HepG2 (cell line): Measurements from ENCODE around the gene PSKH1. TPM values are rescaled to one million over a fixed set of nuclear protein-coding genes. Genes with fewer than 3 reads are reported as not detected.
"Not testable (repeated sequence)": the region's sequence is repeated elsewhere in the genome, so short reads cannot be mapped to it uniquely, and the experiment has no call there.

Experiments used
- ATAC-seq: fragments of 200-7000 bp; cut with Tn5 transposase; 3 replicates; pipeline ENCODE4 v1.9.1; 2020; ENCODE audit warnings: mild to moderate bottlenecking, moderate library complexity
- BruUV-seq: library from RNA; stranded (reverse); fragments of 400-500 nt; replicated peaks from 2 replicates; lab custom pipeline; 2021; lab: Mats Ljungman, UMichigan
- CTCF ChIA-PET: fragments of 300-600 bp; formaldehyde crosslinking; extraction: SDS; loops from one replicate; lab custom pipeline; 2021; ENCODE audit warnings: low total read pairs, inconsistent platforms, low intra/inter-chr PET ratio; lab: Yijun Ruan, JAX
- POLR2A ChIA-PET: fragments of 350-600 bp; sonication (Branson Sonifier 250); formaldehyde crosslinking; loops from one replicate; lab custom pipeline; 2020; ENCODE audit warnings: antibody characterized with exemption, inconsistent platforms; lab: Yijun Ruan, JAX
- DNase-seq: peaks from one replicate; pipeline ENCODE4 v3.0.0-alpha.2; 2015; ENCODE audit warnings: low spot score
- FAIRE-seq: peaks from 3 replicates; lab custom pipeline; 2011; peaks lifted over from hg19 to GRCh38; lab: Jason Lieb, UNC
- H2AFZ ChIP-seq: one replicate; pipeline ENCODE4 v1.6.1; 2011; ENCODE audit warnings: low read length, inconsistent platforms
- H3K27ac ChIP-seq: fragments of 300-600 bp; 3 replicates; pipeline ENCODE4 v1.8.0; 2011; ENCODE audit warnings: mixed run types, mild to moderate bottlenecking, mixed read lengths, low read length, inconsistent platforms; ENCODE audit not compliant: insufficient read depth; ENCODE audit errors: extremely low read length
- H3K27me3 ChIP-seq, 2 experiments: fragments of 200-600 bp in 1 of 2; 2 replicates in 1 of 2; 3 replicates in 1 of 2; pipeline versions ENCODE4 v1.6.0 to v1.8.0; 2011; ENCODE audit warnings: low read length in 2 of 2, mild to moderate bottlenecking in 2 of 2, moderate library complexity in 2 of 2, inconsistent platforms in 1 of 2; ENCODE audit not compliant: insufficient read depth in 2 of 2, control insufficient read depth in 1 of 2
- H3K36me3 ChIP-seq, 2 experiments: fragments of 200-600 bp in 1 of 2; replicated peaks in 1 of 2; 2 replicates in 1 of 2; 3 replicates in 1 of 2; pipeline versions ENCODE4 v1.5.1 to v1.8.0; 2011; ENCODE audit warnings: low read length in 2 of 2, inconsistent platforms in 1 of 2; ENCODE audit not compliant: insufficient read depth in 2 of 2, control insufficient read depth in 1 of 2
- H3K4me1 ChIP-seq: 2 replicates; pipeline ENCODE4 v1.5.1; 2012; ENCODE audit warnings: low read length, inconsistent platforms; ENCODE audit not compliant: insufficient read depth
- H3K4me2 ChIP-seq: 2 replicates; pipeline ENCODE4 v1.6.0; 2011; ENCODE audit warnings: low read depth, low read length, inconsistent platforms
- H3K4me3 ChIP-seq, 3 experiments: fragments of 200-600 bp in 1 of 3; sonication (generic), shearing (Covaris generic) in 1 of 3; replicated peaks in 1 of 3; 2 replicates each; pipeline ENCODE4 v1.5.1; 2011 to 2016; ENCODE audit warnings: low read length in 3 of 3, inconsistent platforms in 2 of 3, low read depth in 2 of 3, mild to moderate bottlenecking in 2 of 3, control low read depth in 1 of 3, mixed read lengths in 1 of 3; ENCODE audit not compliant: insufficient read depth in 1 of 3
- H3K79me2 ChIP-seq: one replicate; pipeline ENCODE4 v1.6.1; 2011; ENCODE audit warnings: low read length, inconsistent platforms; ENCODE audit not compliant: insufficient read depth
- H3K9ac ChIP-seq: 2 replicates; pipeline ENCODE4 v1.6.0; 2011; ENCODE audit warnings: mild to moderate bottlenecking, low read depth, low read length, inconsistent platforms; ENCODE audit not compliant: insufficient read depth
- H3K9me3 ChIP-seq: 2 replicates; pipeline ENCODE4 v1.5.1; 2012; ENCODE audit warnings: mild to moderate bottlenecking, low read length
- H4K20me1 ChIP-seq: 2 replicates; pipeline ENCODE4 v1.6.0; 2011; ENCODE audit warnings: inconsistent platforms, mild to moderate bottlenecking, low read length, moderate library complexity; ENCODE audit not compliant: insufficient read depth
- IKZF1 ChIP-seq: fragments of 450-650 bp; IDR thresholded peaks from 2 replicates; pipeline ENCODE4 v1.7.1; 2016
- SMAD1 ChIP-seq: sonication (generic); formaldehyde crosslinking; IDR thresholded peaks from 2 replicates; pipeline ENCODE4 v1.4.0; 2020; ENCODE audit warnings: missing genetic modification reagents, low read depth, mild to moderate bottlenecking, borderline replicate concordance
- WGBS: methylation state at CpG from one replicate; pipeline ENCODE4 v1.1.6; 2017; ENCODE audit warnings: low lambda C conversion rate; 5-methylcytosine and 5-hydroxymethylcytosine counted together
- in situ Hi-C: cut with HindIII; loops from 2 replicates; pipeline ENCODE4 v1.10.0; 2017; ENCODE audit warnings: low pct_unique_long_range_greater_than_20kb; ENCODE audit not compliant: extremely low pct_ligation_motif_present
- intact Hi-C: fragments of 100-400 bp; cut with micrococcal nuclease; formaldehyde crosslinking; loops from one replicate; pipeline ENCODE4 v1.10.0; 2022; ENCODE audit not compliant: unreplicated experiment
- polyA plus RNA-seq, 8 experiments: library from polyadenylated mRNA; depleted of rRNA in 3 of 8; stranded (reverse) in 7 of 8; unstranded in 1 of 8; fragments of >200 nt; fragmentation: Illumina TruSeq in 4 of 8; extraction: Trizol in 4 of 8; gene quantifications; 2 replicates each; pipeline versions ENCODE4 v1.2.1 to v1.2.3, GENCODE V29; 2011 to 2016; ENCODE audit warnings: low read depth in 4 of 8, missing spikeins in 1 of 8, mixed read lengths in 1 of 8; ENCODE audit not compliant: insufficient read depth in 1 of 8
- total RNA-seq, 5 experiments: library from RNA; depleted of rRNA; stranded (reverse); fragments of >200 nt; fragmentation: Illumina TruSeq; extraction: Trizol; gene quantifications; 2 replicates each; pipeline ENCODE4 v1.2.3, GENCODE V29; 2016; ENCODE audit warnings: low read depth in 1 of 5

Gene PSKH1
- total and polyA plus RNA-seq, 2 of the 13 experiments (the other 11 are each of a cell fraction or from before 2014, with no cell fraction given), result 8.4 to 19.1 TPM

DNA sequence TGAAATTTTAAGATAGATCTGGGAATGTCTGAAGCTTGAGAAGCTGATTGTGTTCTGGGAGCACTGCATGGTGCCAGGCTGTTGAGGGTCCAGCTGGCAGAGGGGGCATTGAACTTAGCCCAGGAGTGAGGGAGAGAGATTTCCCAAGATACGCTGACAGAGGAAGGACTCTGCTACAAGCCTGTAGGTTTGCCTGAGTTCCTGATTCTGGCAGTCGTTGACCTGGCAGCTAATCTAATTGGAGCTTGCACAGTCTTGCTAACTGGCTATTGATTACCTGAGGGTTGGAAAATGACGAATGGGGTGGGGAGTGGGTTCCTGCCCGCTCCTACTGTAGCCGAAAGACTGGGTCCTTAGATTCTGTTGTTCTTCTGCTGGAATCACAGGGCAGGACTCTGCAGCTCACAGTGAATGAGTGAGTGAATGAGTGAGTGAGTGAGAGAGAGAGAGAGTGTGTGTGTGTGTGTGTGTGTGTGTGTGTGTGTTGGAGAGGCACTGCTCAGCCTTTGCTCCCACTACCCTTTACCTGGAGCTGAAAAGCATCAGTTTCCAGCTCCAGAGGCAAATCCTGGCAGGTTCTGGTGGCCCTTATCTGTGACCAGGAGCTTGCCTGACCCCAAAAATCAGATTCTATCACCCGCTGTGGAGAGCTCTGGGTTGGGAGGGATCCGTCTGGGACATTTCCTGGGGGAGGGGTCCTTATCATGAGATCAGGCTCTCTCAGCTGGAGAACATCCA, 21.9 kb downstream of the PSKH1 start:
- Histone ChIP-seq H3K4me3 (no peak overlapping the region), H3K9me3 (no peaks in the 10 kb centered on the region), H3K27me3 (no peaks in the 10 kb centered on the region), H4K20me1 (peaks cover 6% of the 10 kb centered on the region; the same call in 1 of the 2 replicates), H3K36me3 (peaks cover 13 to 27% of the 10 kb centered on the region in 2 experiments; a peak in 4 of 5 replicates), H3K79me2 (no peaks in the 10 kb centered on the region), H3K27ac (no peak overlapping the region), H3K4me2 (no peak overlapping the region), H2AFZ (no peak overlapping the region), H3K4me1 (peaks cover 34% of the 10 kb centered on the region), H3K9ac (no peak overlapping the region)
- no peak for FAIRE-seq
- TF ChIP-seq IKZF1, result no peak
- intact Hi-C loops, result no loop called here
- BruUV-seq, result no TSS peak
- ChIA-PET CTCF (interaction anchor here (1.7 kb wide), 1 partner anchor 32 kb away, joined by 3 read pairs; no protein-coding TSS in a partner anchor), POLR2A (interaction anchor here (0.6 to 2.9 kb wide), 2 partner anchors 20 to 22 kb away, joined by 4 to 10 read pairs; partner anchors contain the start of gene PSKH1)
- ATAC-seq, result no peak
- WGBS, result 91% methylated on average over 7 of the region's 7 CpGs
- in situ Hi-C loops, result no loop called here
- DNase-seq, result no peak

- H3K79me2 ChIP-seq, H3K4me3 ChIP-seq, H3K9me3 ChIP-seq, BruUV-seq, ATAC-seq, intact Hi-C loops, in situ Hi-C loops, DNase-seq, H2AFZ ChIP-seq, H3K9ac ChIP-seq, H3K27me3 ChIP-seq, FAIRE-seq, H4K20me1 ChIP-seq: not testable (repeated sequence)
- ChIA-PET POLR2A (interaction anchor here (2.9 kb wide), 1 partner anchor 22 kb away, joined by 10 read pairs; the partner anchor contains the start of gene PSKH1), CTCF (interaction anchor here (1.7 kb wide), 1 partner anchor 32 kb away, joined by 3 read pairs; no protein-coding TSS in a partner anchor)
- Histone ChIP-seq H3K36me3 (peaks cover 13 to 25% of the 10 kb centered on the region in 2 experiments; a peak in 4 of 5 replicates), H3K4me1 (peaks cover 34% of the 10 kb centered on the region), H3K27ac (peak overlapping the region; percentile 44), H3K4me2 (peak overlapping the region; percentile 52; the same call in 1 of the 2 replicates)
- WGBS, result 88% methylated on average over 2 of the region's 2 CpGs
- 0 out of 2 replicates have a peak, but pooled peaks have one; percentile 1 for TF ChIP-seq SMAD1 (CRISPR knock-in tag)
Measured at GRCh38 chr16:67915496-67915769, 22.4 kb downstream of the PSKH1 start.
